Measurements from ENCODE around the gene DNHD1.
A peak's percentile ranks its signal among the peaks of the same experiment; 100 is the strongest.

Gene DNHD1

DNA sequence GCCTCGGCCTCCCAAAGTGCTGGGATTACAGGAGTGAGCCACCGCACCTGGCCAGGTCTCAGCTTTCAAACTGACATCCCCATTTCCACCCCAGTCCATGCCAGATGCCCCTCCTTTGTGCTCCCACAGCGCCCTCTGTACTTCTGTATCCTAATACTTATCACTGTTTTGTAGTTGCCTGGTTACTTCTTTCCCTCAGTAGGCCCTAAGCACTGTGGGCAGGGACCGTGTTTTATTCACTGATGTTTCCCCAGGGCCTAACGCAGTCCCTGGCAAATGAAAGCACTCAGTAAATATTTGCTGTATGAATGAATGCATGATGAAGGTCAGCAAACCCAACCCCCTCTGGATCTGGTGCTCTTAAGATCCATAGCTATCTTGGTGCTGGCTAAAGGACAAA is 21.1 kb upstream of the DNHD1 start:
- Histone ChIP-seq H3K27me3 (replicated peaks; ENCODE audit: insufficient read depth, low read length) (no peaks in the 10 kb centered on the region), H3K9me3 (replicated peaks; ENCODE audit: insufficient read depth, low read length) (no peaks in the 10 kb centered on the region), H3K4me1 (ENCODE audit: low read length) (0 out of 2 replicates have a peak, but pooled peaks cover 7% of the 10 kb centered on the region), H3F3A (ENCODE audit: insufficient read depth, low read length) (peaks cover 14% of the 10 kb centered on the region), H3K4me2 (ENCODE audit: low read depth, low read length) (no peak overlapping the region), H3K36me3 (replicated peaks; ENCODE audit: insufficient read depth, low read length) (no peaks in the 10 kb centered on the region), H3K79me2 (ENCODE audit: low read length) (peaks cover 22% of the 10 kb centered on the region), H3K9me2 (replicated peaks; ENCODE audit: insufficient read depth, low read length) (no peaks in the 10 kb centered on the region), H2AFZ (ENCODE audit: low read length) (no peak overlapping the region), H4K20me1 (ENCODE audit: insufficient read depth, low read length) (no peaks in the 10 kb centered on the region), H3K27ac (ENCODE audit: low read length) (no peak overlapping the region), H3K9ac (ENCODE audit: low read length) (no peak overlapping the region), H3K4me3 (ENCODE audit: low read length) (no peak overlapping the region)
- DNase-seq, result no peak
- no peak for TF ChIP-seq EZH2phosphoT487 (IDR thresholded peaks at IDR 0.05; ENCODE audit: low read length)
- no peak for TF ChIP-seq EZH2 (optimal IDR thresholded peaks at IDR 0.05; ENCODE audit: low read depth, low read length)
- no peak for TF ChIP-seq CTCF (IDR thresholded peaks at IDR 0.05; ENCODE audit: low read length)

- H3K9ac ChIP-seq (ENCODE audit: low read length), result no peak overlapping the region
- H3K27ac ChIP-seq (ENCODE audit: low read length), result no peak overlapping the region
- TF ChIP-seq EZH2phosphoT487 (IDR thresholded peaks at IDR 0.05; ENCODE audit: low read length) (no peak), CTCF (IDR thresholded peaks at IDR 0.05; ENCODE audit: low read length) (no peak), EZH2 (optimal IDR thresholded peaks at IDR 0.05; ENCODE audit: low read depth, low read length) (no peak)
- no peaks in the 10 kb centered on the region for H3K9me2 ChIP-seq (replicated peaks; ENCODE audit: insufficient read depth, low read length)
- no peak overlapping the region for H3K4me2 ChIP-seq (ENCODE audit: low read depth, low read length)
- 0 out of 2 replicates have a peak, but pooled peaks cover 7% of the 10 kb centered on the region for H3K4me1 ChIP-seq (ENCODE audit: low read length)
- peaks cover 14% of the 10 kb centered on the region for H3F3A ChIP-seq (ENCODE audit: insufficient read depth, low read length)
- no peaks in the 10 kb centered on the region for H3K27me3 ChIP-seq (replicated peaks; ENCODE audit: insufficient read depth, low read length)
- no peak overlapping the region for H3K4me3 ChIP-seq (ENCODE audit: low read length)
- no peaks in the 10 kb centered on the region for H3K9me3 ChIP-seq (replicated peaks; ENCODE audit: insufficient read depth, low read length)
- H4K20me1 ChIP-seq (ENCODE audit: insufficient read depth, low read length), result no peaks in the 10 kb centered on the region
- no peaks in the 10 kb centered on the region for H3K36me3 ChIP-seq (replicated peaks; ENCODE audit: insufficient read depth, low read length)
- no peak for DNase-seq
- H2AFZ ChIP-seq (ENCODE audit: low read length), result no peak overlapping the region
- peaks cover 27% of the 10 kb centered on the region for H3K79me2 ChIP-seq (ENCODE audit: low read length)
Measured at GRCh38 chr11:6476571-6476970, 20.5 kb upstream of the DNHD1 start.

- Histone ChIP-seq H4K20me1 (ENCODE audit: insufficient read depth, low read length) (no peaks in the 10 kb centered on the region), H3K79me2 (ENCODE audit: low read length) (peaks cover 49% of the 10 kb centered on the region), H3K4me1 (ENCODE audit: low read length) (peaks cover 19% of the 10 kb centered on the region), H3K9me2 (replicated peaks; ENCODE audit: insufficient read depth, low read length) (no peaks in the 10 kb centered on the region), H2AFZ (ENCODE audit: low read length) (peak overlapping the region; percentile 77), H3K4me2 (ENCODE audit: low read depth, low read length) (peak overlapping the region; percentile 86), H3K27me3 (replicated peaks; ENCODE audit: insufficient read depth, low read length) (no peaks in the 10 kb centered on the region), H3K9me3 (replicated peaks; ENCODE audit: insufficient read depth, low read length) (no peaks in the 10 kb centered on the region), H3F3A (ENCODE audit: insufficient read depth, low read length) (0 out of 2 replicates have a peak, but pooled peaks cover under 1% of the 10 kb centered on the region), H3K4me3 (ENCODE audit: low read length) (peak overlapping the region; percentile 98), H3K27ac (ENCODE audit: low read length) (peak overlapping the region; percentile 88; the same call in 1 of the 2 replicates), H3K9ac (ENCODE audit: low read length) (peak overlapping the region; percentile 93), H3K36me3 (replicated peaks; ENCODE audit: insufficient read depth, low read length) (0 out of 2 replicates have a peak, but pooled peaks cover 8% of the 10 kb centered on the region)
- no peak for DNase-seq
- TF ChIP-seq EZH2phosphoT487 (IDR thresholded peaks at IDR 0.05; ENCODE audit: low read length), result no peak
- no peak for TF ChIP-seq CTCF (IDR thresholded peaks at IDR 0.05; ENCODE audit: low read length)
- no peak for TF ChIP-seq EZH2 (optimal IDR thresholded peaks at IDR 0.05; ENCODE audit: low read depth, low read length)
Measured at GRCh38 chr11:6480299-6480914, 16.7 kb upstream of the DNHD1 start.

Measured in MM.1S (cell line).